Ovary (tissue), 9 donors: ENCODE results near the gene CYGB. TPM values are rescaled to one million over a fixed set of nuclear protein-coding genes. Genes with fewer than 3 reads are reported as not detected.

Experiments used
- DNase-seq, 5 donors: peaks; one replicate each; pipeline ENCODE4 v3.0.0-alpha.2; 2019 to 2020
- H3K27ac ChIP-seq, 2 donors: fragments of 200-600 bp; one replicate each; pipeline versions ENCODE4 v1.5.1 to v1.8.0; 2019 to 2022
- H3K27me3 ChIP-seq: fragments of 200-600 bp; one replicate; pipeline ENCODE4 v1.8.0; 2022
- H3K36me3 ChIP-seq: fragments of 200-600 bp; sonication (generic); one replicate; pipeline ENCODE4 v1.5.1; 2019
- H3K4me1 ChIP-seq: one replicate; pipeline ENCODE4 v1.8.1; 2013; ENCODE audit warnings: mild to moderate bottlenecking, moderate library complexity; ENCODE audit not compliant: insufficient read depth
- H3K4me3 ChIP-seq: fragments of 200-600 bp; sonication (generic); one replicate; pipeline ENCODE4 v1.5.1; 2017
- H3K9me3 ChIP-seq, 2 donors: fragments of 200-600 bp in 1 of 2; sonication (generic) in 1 of 2; one replicate each; pipeline versions ENCODE4 v1.5.1 to v1.8.1; 2013 to 2019; ENCODE audit warnings: mild to moderate bottlenecking in 1 of 2, moderate library complexity in 1 of 2
- EP300 ChIP-seq: sonication (generic); formaldehyde crosslinking; IDR thresholded peaks from one replicate; pipeline ENCODE4 v1.6.1; 2017; ENCODE audit warnings: antibody characterized with exemption
- POLR2A ChIP-seq: fragments of 450-650 bp; IDR thresholded peaks from one replicate; pipeline ENCODE4 v1.6.1; 2017; ENCODE audit warnings: antibody characterized with exemption, mild to moderate bottlenecking, moderate library complexity
- WGBS, 3 donors: extraction: QIAGEN DNeasy Blood & Tissue Kit in 1 of 3; methylation state at CpG; one replicate each; pipeline versions ENCODE4 v1.1.5 to v1.1.7; 2013 to 2017; 5-methylcytosine and 5-hydroxymethylcytosine counted together
- intact Hi-C, 4 donors: fragments of 100-400 bp; cut with DNase I; formaldehyde crosslinking; loops; one replicate each; pipeline versions ENCODE4 v1.11.0 to v1.15.1; 2022 to 2023
- polyA plus RNA-seq, 2 donors: library from polyadenylated mRNA; stranded (reverse); fragments of 200-250 nt in 1 of 2; fragments of 350-450 nt in 1 of 2; fragmentation: Illumina TruSeq in 1 of 2; extraction: RNeasy Lipid Tissue Mini Kit (QIAGEN cat#74804) in 1 of 2; gene quantifications; one replicate each; pipeline ENCODE4 v1.2.3, GENCODE V29; 2013 to 2014
- total RNA-seq, 7 donors: library from RNA; depleted of rRNA in 2 of 7; stranded (reverse); fragments of >200 nt in 2 of 7; fragmentation: NEBNext Ultra II Directional in 3 of 7; extraction: Animal tissue kit (Norgen Biotek cat#: 25700) in 3 of 7; gene quantifications; one replicate each; pipeline versions ENCODE4 v1.1.0 to v1.2.4, GENCODE V29; 2016 to 2023
- TF ChIP-seq, protein P1 (sequence below), 3 donors: fragments of 450-650 bp in 2 of 3; fragments of 200-600 bp in 1 of 3; IDR thresholded peaks; one replicate each; pipeline versions ENCODE4 v1.5.1 to v1.8.0; 2016 to 2022; ENCODE audit warnings: antibody characterized with exemption in 3 of 3, mild to moderate bottlenecking in 1 of 3
- donor health status: DM: no; HTN: no; CAD: no; lungs with moderate emphysema.
- donor health status: DM: no; HTN: no; CAD: no.
- donor health status: Bipolar disorder and iron deficiency.
- donor health status: DM: yes; HTN: yes; CAD: no.
- donor health status: DM: no; HTN: no; CAD: no.
- donor health status: DM: yes; HTN: yes; CAD: no.

CYGB gene
- total and polyA plus RNA-seq, 9 donors, result 3.9 to 35.7 (median 8.1) TPM

DNA sequence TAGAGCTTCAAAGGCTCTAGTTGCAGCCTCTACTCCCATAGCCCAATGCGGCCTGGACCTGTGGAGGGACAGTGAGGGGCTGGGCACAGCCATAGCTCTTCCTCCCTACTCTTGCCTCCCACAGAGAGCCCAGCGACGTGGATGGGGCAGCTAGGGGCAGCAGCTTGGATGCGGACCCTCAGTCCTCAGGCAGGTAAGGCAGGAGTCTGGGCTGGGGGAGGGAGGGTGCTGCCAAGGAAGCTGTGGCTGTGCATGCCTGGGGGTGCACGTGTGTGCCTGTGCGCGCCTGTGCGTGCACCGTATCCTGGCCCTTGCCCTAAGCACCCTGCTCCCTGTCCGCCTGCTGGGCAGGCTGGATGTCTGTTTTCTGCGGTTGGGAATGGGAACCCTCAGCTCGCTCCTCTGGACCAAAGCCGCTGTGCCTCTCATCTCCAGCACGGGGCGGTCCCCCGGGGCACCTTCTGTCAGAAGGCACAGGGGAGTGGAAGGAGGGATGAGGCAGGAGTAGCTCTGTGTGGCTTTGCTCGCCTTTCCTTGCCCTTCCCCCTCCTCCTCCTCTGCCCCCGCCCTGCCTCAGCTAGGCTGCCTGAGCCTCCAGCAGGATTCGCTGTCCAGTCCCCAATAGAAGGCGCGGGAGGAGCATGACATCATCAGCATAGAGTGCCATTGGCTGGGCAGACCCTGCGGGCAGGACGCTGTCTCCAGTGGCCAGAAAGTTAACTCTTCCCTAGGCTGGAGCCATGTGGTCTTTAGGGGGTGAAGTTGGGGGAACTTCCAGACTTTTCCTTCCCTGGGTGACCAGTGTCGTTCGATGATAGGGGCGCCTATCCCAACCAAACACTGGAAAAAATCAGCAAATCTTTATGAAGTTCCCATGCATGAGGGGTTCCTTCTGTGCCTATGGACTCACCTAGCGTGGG is 3.1 kb upstream of the CYGB start:
- TF ChIP-seq POLR2A, result peak; percentile 29
- TF ChIP-seq, protein P1, sequence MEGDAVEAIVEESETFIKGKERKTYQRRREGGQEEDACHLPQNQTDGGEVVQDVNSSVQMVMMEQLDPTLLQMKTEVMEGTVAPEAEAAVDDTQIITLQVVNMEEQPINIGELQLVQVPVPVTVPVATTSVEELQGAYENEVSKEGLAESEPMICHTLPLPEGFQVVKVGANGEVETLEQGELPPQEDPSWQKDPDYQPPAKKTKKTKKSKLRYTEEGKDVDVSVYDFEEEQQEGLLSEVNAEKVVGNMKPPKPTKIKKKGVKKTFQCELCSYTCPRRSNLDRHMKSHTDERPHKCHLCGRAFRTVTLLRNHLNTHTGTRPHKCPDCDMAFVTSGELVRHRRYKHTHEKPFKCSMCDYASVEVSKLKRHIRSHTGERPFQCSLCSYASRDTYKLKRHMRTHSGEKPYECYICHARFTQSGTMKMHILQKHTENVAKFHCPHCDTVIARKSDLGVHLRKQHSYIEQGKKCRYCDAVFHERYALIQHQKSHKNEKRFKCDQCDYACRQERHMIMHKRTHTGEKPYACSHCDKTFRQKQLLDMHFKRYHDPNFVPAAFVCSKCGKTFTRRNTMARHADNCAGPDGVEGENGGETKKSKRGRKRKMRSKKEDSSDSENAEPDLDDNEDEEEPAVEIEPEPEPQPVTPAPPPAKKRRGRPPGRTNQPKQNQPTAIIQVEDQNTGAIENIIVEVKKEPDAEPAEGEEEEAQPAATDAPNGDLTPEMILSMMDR (IDR thresholded peaks at IDR 0.05), result peak; percentile 25 to 45 (median 27)
- no peak for TF ChIP-seq EP300
- no peaks in the 10 kb centered on the region for H3K9me3 ChIP-seq
- WGBS, 3 donors, result 2 to 10% (median 6%) methylated on average over 23 to 27 of the region's 27 CpGs
- no peaks in the 10 kb centered on the region for H3K36me3 ChIP-seq
- H3K4me1 ChIP-seq, result peaks cover 32% of the 10 kb centered on the region
- H3K27ac ChIP-seq, result no peak overlapping the region
- no peaks in the 10 kb centered on the region for H3K27me3 ChIP-seq
- peak; percentile 90 to 95 (median 92) for DNase-seq
- intact Hi-C loops, result no loop called here
- H3K4me3 ChIP-seq, result peak overlapping the region; percentile 15

DNA sequence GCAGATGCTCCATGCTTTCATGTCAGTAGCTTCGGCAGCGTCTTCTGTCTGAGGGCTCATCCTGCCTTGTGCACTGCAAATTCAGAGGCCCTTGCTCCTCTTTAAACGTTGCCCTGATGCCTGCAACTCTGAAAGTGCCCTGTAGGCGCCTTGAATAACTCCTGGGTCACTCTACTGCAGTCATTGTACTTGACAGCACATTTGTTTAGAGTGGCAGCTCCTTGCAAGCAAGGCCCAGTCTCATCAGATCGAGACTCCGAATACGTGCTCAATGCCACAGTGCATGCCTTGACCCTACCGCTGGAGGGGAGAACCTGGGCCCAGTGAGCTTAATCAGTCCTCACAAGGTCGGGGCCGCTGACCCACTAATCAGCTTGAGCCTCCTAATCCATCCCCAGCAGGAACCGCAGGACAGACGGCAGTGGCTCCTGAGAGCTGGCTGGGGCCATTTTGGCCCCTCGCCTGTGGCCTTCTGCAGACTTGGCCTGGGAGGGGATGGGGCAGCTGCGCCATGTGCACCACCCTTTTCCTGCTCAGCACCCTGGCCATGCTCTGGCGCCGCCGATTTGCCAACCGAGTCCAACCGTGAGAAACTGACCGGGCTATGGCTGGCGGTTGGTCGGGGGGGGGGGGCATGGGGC is 2.2 kb upstream of the CYGB start, which contains the start of gene PRCD:
Gene PRCD (plus strand): TSS at position 414 of the 641 bp plus-strand sequence. CDS start 98 bp downstream, at position 512.
- WGBS, 3 donors, result 77 to 87% (median 80%) methylated on average over 21 to 22 of the region's 22 CpGs
- Histone ChIP-seq H3K27ac (no peak within 1 kb of the TSS), H3K9me3 (no peaks in the 10 kb centered on the region), H3K4me3 (peak within 1 kb of the TSS; percentile 15), H3K27me3 (no peaks in the 10 kb centered on the region), H3K36me3 (no peaks in the 10 kb centered on the region), H3K4me1 (peaks cover 26% of the 10 kb centered on the region)
- DNase-seq, result peak in 2 of 5 donors; percentile 33 to 42
- TF ChIP-seq, protein P1 (IDR thresholded peaks at IDR 0.05), result no peak
- TF ChIP-seq EP300 (no peak), POLR2A (no peak)
- intact Hi-C loops, result loop anchor here in 1 of 4 donors (10.0 kb wide), 1 partner anchor 165 kb away; no protein-coding TSS in a partner anchor

DNA sequence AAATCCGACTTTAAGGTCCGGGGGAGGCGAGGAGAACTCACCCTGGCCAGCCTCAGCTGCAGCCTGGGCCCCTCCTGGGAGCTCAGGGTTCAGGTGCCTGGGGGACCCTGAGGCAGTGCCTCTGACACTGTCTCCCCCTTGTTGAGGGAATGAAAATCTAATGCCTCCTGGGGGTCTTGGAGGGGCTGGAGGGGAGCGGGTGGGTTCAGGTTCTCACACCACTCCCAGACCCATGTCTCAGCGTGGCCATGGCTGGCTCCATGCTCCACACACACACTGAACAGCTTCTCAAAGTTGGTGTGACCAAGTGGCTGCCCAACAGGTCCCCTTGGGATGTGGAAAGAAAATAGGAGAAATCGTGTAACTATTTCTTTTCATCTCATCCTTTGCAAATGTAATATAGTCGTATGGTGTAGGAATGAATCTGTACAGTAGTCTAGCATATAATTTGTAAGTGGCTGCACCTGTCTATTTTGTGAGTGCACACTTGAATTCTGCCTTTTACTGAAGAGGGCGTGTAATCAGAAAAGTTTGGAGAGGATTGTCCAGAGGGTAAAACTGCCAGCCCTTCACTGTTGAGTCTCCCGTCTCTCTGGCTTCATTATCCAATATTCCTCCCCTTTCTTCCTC is 1.5 kb upstream of the CYGB start:
- Histone ChIP-seq H3K4me3 (no peak overlapping the region), H3K4me1 (peaks cover 19% of the 10 kb centered on the region), H3K27ac (no peak overlapping the region), H3K36me3 (no peaks in the 10 kb centered on the region), H3K9me3 (no peaks in the 10 kb centered on the region), H3K27me3 (no peaks in the 10 kb centered on the region)
- 80 to 86% (median 81%) methylated on average over 9 of the region's 9 CpGs for WGBS, 3 donors
- no peak for DNase-seq
- intact Hi-C loops, result loop anchor here in 1 of 4 donors (10.0 kb wide), 1 partner anchor 166 kb away; no protein-coding TSS in a partner anchor
- TF ChIP-seq POLR2A (no peak), EP300 (no peak)
- TF ChIP-seq, protein P1 (IDR thresholded peaks at IDR 0.05), result no peak
